Right lobe of liver (tissue), 6 donors: Measurements from ENCODE around the gene TREH. TPM values are rescaled to one million over a fixed set of nuclear protein-coding genes. Genes with fewer than 3 reads are reported as not detected.

Source experiments
- ATAC-seq, 4 donors: fragments of 200-7000 bp; cut with Tn5 transposase; one replicate each; pipeline ENCODE4 v1.9.1; 2020; ENCODE audit warnings: mild to moderate bottlenecking in 4 of 4, moderate library complexity in 4 of 4
- DNase-seq, 3 donors: peaks; one replicate each; pipeline ENCODE4 v3.0.0-alpha.2; 2020
- H3K27ac ChIP-seq, 3 donors: fragments of 200-600 bp; one replicate each; pipeline ENCODE4 v1.8.0; 2022
- H3K27me3 ChIP-seq, 2 donors: fragments of 200-600 bp; one replicate each; pipeline ENCODE4 v1.8.0; 2022
- H3K36me3 ChIP-seq, 4 donors: fragments of 200-600 bp; sonication (generic) in 1 of 4; one replicate each; pipeline versions ENCODE4 v1.5.1 to v1.8.0; 2017 to 2022; ENCODE audit warnings: control low read depth in 1 of 4
- H3K4me1 ChIP-seq, 4 donors: fragments of 200-600 bp; sonication (generic) in 1 of 4; one replicate each; pipeline versions ENCODE4 v1.5.1 to v1.8.0; 2017 to 2022; ENCODE audit warnings: control low read depth in 1 of 4
- H3K4me3 ChIP-seq, 3 donors: fragments of 200-600 bp; one replicate each; pipeline ENCODE4 v1.8.0; 2022
- H3K9me3 ChIP-seq, 4 donors: fragments of 200-600 bp; sonication (generic) in 1 of 4; one replicate each; pipeline versions ENCODE4 v1.5.1 to v1.8.0; 2017 to 2022; ENCODE audit warnings: control low read depth in 1 of 4
- CTCF ChIP-seq, 4 donors: fragments of 200-600 bp in 3 of 4; fragments of 450-650 bp in 1 of 4; IDR thresholded peaks; one replicate each; pipeline versions ENCODE4 v1.5.1 to v1.8.0; 2016 to 2022; ENCODE audit warnings: antibody characterized with exemption in 4 of 4, mild to moderate bottlenecking in 2 of 4
- POLR2A ChIP-seq: fragments of 450-650 bp; IDR thresholded peaks from one replicate; pipeline ENCODE4 v1.6.1; 2017; ENCODE audit warnings: antibody characterized with exemption, mild to moderate bottlenecking
- WGBS: methylation state at CpG from one replicate; pipeline ENCODE4 v1.1.6; 2018; ENCODE audit warnings: low coverage, low lambda C conversion rate; ENCODE audit not compliant: insufficient coverage; ENCODE audit errors: missing lambda C conversion rate; 5-methylcytosine and 5-hydroxymethylcytosine counted together
- intact Hi-C, 2 donors: fragments of 100-400 bp; cut with DNase I; formaldehyde crosslinking; loops; one replicate each; pipeline versions ENCODE4 v1.11.2 to v1.14.1; 2022
- total RNA-seq, 6 experiments: library from RNA; depleted of rRNA in 2 of 6; stranded (reverse); fragments of >200 nt in 2 of 6; fragmentation: NEBNext Ultra II Directional in 3 of 6; extraction: Animal tissue kit (Norgen Biotek cat#: 25700) in 3 of 6; gene quantifications; one replicate each; pipeline versions ENCODE4 v1.1.0 to v1.2.4, GENCODE V29; 2016 to 2023
- donor health status: DM: no; HTN: yes; CAD: no.
- donor health status: DM: no; HTN: no; CAD: no.
- donor health status: DM: no; HTN: no; CAD: no.
- donor health status: DM: no; HTN: yes; CAD: no.
- donor health status: DM: no; HTN: yes; CAD: no.

The TREH gene
- total RNA-seq, 6 experiments from 2014 or later: 2.1 to 5.1 (median 2.9) TPM; not detected in 2

DNA sequence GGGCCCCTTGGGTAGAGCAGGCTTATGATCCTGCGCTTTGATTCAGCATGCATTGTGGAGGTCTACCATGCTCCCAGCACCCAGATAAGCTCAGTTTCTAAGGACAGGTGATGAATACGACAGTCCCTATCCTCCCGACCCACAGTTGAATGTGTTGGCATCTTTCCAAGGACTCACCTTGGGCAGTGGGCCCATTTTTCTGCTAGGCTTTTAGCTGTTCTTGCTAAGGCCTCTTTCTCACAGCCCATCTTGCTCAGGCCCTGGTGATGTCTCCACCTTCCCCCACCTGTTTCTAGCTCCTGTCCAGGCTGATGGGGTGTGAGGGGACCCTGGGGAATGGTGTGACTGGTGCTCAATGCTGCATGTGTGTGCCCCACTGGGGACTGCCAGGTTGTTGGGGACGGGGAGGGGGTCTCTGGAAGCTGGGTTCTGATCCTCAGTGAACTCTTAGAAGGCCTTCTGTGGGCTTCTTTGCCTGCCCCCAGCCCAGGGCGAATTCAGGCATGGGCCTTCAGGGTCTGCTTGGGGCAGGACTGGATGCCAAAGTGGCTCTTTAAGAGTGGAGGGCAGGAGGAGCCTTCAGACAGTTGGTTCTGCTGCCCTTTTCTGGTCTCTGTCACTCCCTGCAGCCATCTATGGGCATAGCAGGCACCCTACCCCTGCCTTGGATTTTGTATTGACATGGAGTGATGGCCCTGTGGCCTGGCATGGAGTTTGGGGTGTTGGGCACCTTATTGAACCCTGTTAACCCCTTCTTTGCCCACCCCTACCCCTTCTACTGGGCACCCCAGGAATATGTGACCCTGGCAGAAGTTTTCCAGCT, 38.9 kb downstream of the TREH start:
- 100% methylated on average over 1 of the region's 5 CpGs for WGBS
- no peaks in the 10 kb centered on the region for H3K4me1 ChIP-seq
- ATAC-seq: peak in 2 of 4 donors; percentile 15 to 20
- H3K27me3 ChIP-seq: no peaks in the 10 kb centered on the region
- H3K4me3 ChIP-seq: no peak overlapping the region
- H3K27ac ChIP-seq: no peak overlapping the region
- intact Hi-C loops: no loop called here
- H3K36me3 ChIP-seq: no peaks in the 10 kb centered on the region
- H3K9me3 ChIP-seq: no peaks in the 10 kb centered on the region
- TF ChIP-seq POLR2A: no peak
- no peak for TF ChIP-seq CTCF (IDR thresholded peaks at IDR 0.05)
- DNase-seq: no peak

DNA sequence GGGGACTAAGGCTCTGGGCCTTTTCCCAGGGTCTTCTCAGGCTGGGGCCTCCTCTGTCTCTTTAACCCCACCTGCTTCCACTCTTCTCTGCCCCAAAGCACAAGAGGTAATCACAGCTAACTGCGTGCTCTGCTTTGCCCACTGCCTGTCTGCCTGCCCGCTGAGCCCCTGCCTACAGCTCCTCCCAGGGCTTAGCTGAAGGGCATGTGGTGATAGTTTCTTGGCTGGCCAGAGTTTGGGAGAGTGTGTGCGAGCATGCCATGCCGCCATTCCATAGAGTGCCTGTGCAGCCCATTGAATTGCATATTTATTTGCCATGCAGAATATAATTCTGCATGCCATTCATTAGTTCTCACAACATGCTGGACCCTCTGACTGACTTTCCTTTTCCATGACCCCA, 39.6 kb downstream of the TREH start:
- 100% methylated on average over 2 of the region's 4 CpGs for WGBS
- no peak overlapping the region for H3K27ac ChIP-seq
- TF ChIP-seq CTCF (IDR thresholded peaks at IDR 0.05) (no peak), POLR2A (no peak)
- DNase-seq (no peak), ATAC-seq (no peak)
- H3K9me3 ChIP-seq: no peaks in the 10 kb centered on the region
- H3K36me3 ChIP-seq: no peaks in the 10 kb centered on the region
- H3K4me1 ChIP-seq: peaks cover 0 to 4% (median 0%) of the 10 kb centered on the region in 4 donors
- intact Hi-C loops: no loop called here
- no peaks in the 10 kb centered on the region for H3K27me3 ChIP-seq
- no peak overlapping the region for H3K4me3 ChIP-seq

DNA sequence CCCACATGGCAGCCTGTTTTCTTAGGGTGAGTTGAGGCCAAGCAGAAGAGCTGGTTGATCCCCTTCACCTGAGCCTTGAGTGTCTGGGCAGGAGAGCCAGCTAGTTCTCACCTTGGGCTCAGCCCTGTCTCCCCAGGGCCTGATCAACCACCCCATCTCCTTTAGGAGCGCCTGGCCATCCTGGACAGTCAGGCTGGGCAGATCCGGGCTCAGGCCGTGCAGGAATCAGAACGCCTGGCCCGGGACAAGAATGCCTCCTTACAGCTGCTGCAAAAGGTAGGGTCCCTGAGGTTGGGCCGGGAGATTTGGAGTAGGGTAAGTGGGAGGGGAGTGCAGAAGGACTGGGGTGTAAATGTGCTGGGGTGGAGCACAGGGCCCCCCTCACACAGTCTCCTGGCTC, 40.7 kb downstream of the TREH start:
- no peak for DNase-seq
- Histone ChIP-seq H3K4me1 (peaks cover 0 to 10% (median 0%) of the 10 kb centered on the region in 4 donors), H3K36me3 (no peaks in the 10 kb centered on the region), H3K4me3 (no peak overlapping the region), H3K27ac (no peak overlapping the region), H3K9me3 (no peaks in the 10 kb centered on the region), H3K27me3 (no peaks in the 10 kb centered on the region)
- intact Hi-C loops: no loop called here
- no peak for ATAC-seq
- TF ChIP-seq POLR2A (no peak), CTCF (IDR thresholded peaks at IDR 0.05) (no peak)
- no CpG with 5 or more reads among the region's 6 CpGs for WGBS

- peaks cover 0 to 10% (median 0%) of the 10 kb centered on the region in 4 donors for H3K4me1 ChIP-seq
- 67% methylated on average over 6 of the region's 8 CpGs for WGBS
- ATAC-seq (no peak), DNase-seq (no peak)
- TF ChIP-seq CTCF (IDR thresholded peaks at IDR 0.05): no peak
- H3K36me3 ChIP-seq: no peaks in the 10 kb centered on the region
- intact Hi-C loops: no loop called here
- H3K4me3 ChIP-seq: no peak overlapping the region
- no peak overlapping the region for H3K27ac ChIP-seq
- no peaks in the 10 kb centered on the region for H3K27me3 ChIP-seq
- no peaks in the 10 kb centered on the region for H3K9me3 ChIP-seq
Measured at GRCh38 chr11:118636569-118637290, 42.7 kb downstream of the TREH start.
